Liver (tissue), 9 donors: ENCODE data around the gene LDLRAD1. TPM values are rescaled to one million over a fixed set of nuclear protein-coding genes. Genes with fewer than 3 reads are reported as not detected.

Source experiments
- DNase-seq: peaks from one replicate; pipeline ENCODE4 v3.0.0-alpha.2; 2017; ENCODE audit warnings: low spot score
- H3K27ac ChIP-seq, 2 donors: one replicate each; pipeline ENCODE4 v1.7.0; 2013; ENCODE audit warnings: inconsistent platforms in 2 of 2, low read length in 2 of 2, control low read depth in 1 of 2, low read depth in 1 of 2, mild to moderate bottlenecking in 1 of 2
- H3K27me3 ChIP-seq, 4 donors: one replicate each; pipeline versions ENCODE4 v1.6.1 to v1.7.0; 2013; ENCODE audit warnings: low read length in 3 of 4, inconsistent platforms in 1 of 4, mild to moderate bottlenecking in 1 of 4, moderate library complexity in 1 of 4; ENCODE audit not compliant: control insufficient read depth in 4 of 4, insufficient read depth in 4 of 4
- H3K36me3 ChIP-seq, 4 donors: one replicate each; pipeline versions ENCODE4 v1.6.1 to v1.7.0; 2013; ENCODE audit warnings: low read length in 3 of 4, mild to moderate bottlenecking in 3 of 4, low read depth in 1 of 4, moderate library complexity in 1 of 4; ENCODE audit not compliant: control insufficient read depth in 4 of 4, insufficient read depth in 3 of 4
- H3K4me1 ChIP-seq, 4 donors: one replicate each; pipeline versions ENCODE4 v1.6.1 to v1.7.0; 2013; ENCODE audit warnings: low read length in 3 of 4, mild to moderate bottlenecking in 3 of 4, moderate library complexity in 1 of 4; ENCODE audit not compliant: control insufficient read depth in 4 of 4, insufficient read depth in 4 of 4
- H3K4me3 ChIP-seq, 3 donors: one replicate each; pipeline versions ENCODE4 v1.6.1 to v1.7.0; 2013; ENCODE audit warnings: low read length in 3 of 3, control low read depth in 1 of 3, low read depth in 1 of 3, mild to moderate bottlenecking in 1 of 3
- H3K9ac ChIP-seq, 2 donors: one replicate each; pipeline ENCODE4 v1.7.0; 2013; ENCODE audit warnings: low read length in 2 of 2, mild to moderate bottlenecking in 2 of 2, moderate library complexity in 2 of 2, control low read depth in 1 of 2, low read depth in 1 of 2
- H3K9me3 ChIP-seq, 4 donors: one replicate each; pipeline versions ENCODE4 v1.6.1 to v1.7.0; 2013; ENCODE audit warnings: low read length in 3 of 4; ENCODE audit not compliant: control insufficient read depth in 4 of 4
- EGR1 ChIP-seq, 2 donors: IDR thresholded peaks; 2 replicates each; pipeline ENCODE4 v1.6.1; 2016 to 2018; ENCODE audit warnings: antibody characterized with exemption in 2 of 2, low read depth in 2 of 2
- FOXA1 ChIP-seq: IDR thresholded peaks from 2 replicates; pipeline ENCODE4 v1.6.1; 2016; ENCODE audit warnings: antibody characterized with exemption
- FOXA2 ChIP-seq: IDR thresholded peaks from 2 replicates; pipeline ENCODE4 v1.6.1; 2016; ENCODE audit warnings: antibody characterized with exemption
- GABPA ChIP-seq, 2 donors: IDR thresholded peaks in 1 of 2; conservative IDR thresholded peaks in 1 of 2; 2 replicates each; pipeline ENCODE4 v1.6.1; 2016; ENCODE audit warnings: antibody characterized with exemption in 2 of 2, mild to moderate bottlenecking in 1 of 2, moderate library complexity in 1 of 2
- HNF4A ChIP-seq, 2 donors: conservative IDR thresholded peaks; 2 replicates each; pipeline ENCODE4 v1.6.1; 2016; ENCODE audit warnings: antibody characterized with exemption in 2 of 2, mild to moderate bottlenecking in 2 of 2
- HNF4G ChIP-seq: IDR thresholded peaks from 2 replicates; pipeline ENCODE4 v1.6.1; 2016; ENCODE audit warnings: antibody characterized with exemption
- JUND ChIP-seq, 2 donors: IDR thresholded peaks; 2 replicates each; pipeline ENCODE4 v1.6.1; 2016; ENCODE audit warnings: antibody characterized with exemption in 2 of 2
- MAX ChIP-seq: IDR thresholded peaks from 2 replicates; pipeline ENCODE4 v1.6.1; 2016; ENCODE audit warnings: antibody characterized with exemption
- NR2F2 ChIP-seq: IDR thresholded peaks from 2 replicates; pipeline ENCODE4 v1.6.1; 2016; ENCODE audit warnings: antibody characterized with exemption
- RAD21 ChIP-seq, 2 donors: IDR thresholded peaks; 2 replicates each; pipeline ENCODE4 v1.6.1; 2016; ENCODE audit warnings: antibody characterized with exemption in 2 of 2, mild to moderate bottlenecking in 2 of 2
- REST ChIP-seq: IDR thresholded peaks from 2 replicates; pipeline ENCODE4 v1.6.1; 2016; ENCODE audit warnings: antibody characterized with exemption, mild to moderate bottlenecking
- RXRA ChIP-seq, 2 donors: IDR thresholded peaks; 2 replicates each; pipeline ENCODE4 v1.6.1; 2017 to 2018; ENCODE audit warnings: antibody characterized with exemption in 2 of 2, mild to moderate bottlenecking in 1 of 2
- SP1 ChIP-seq: IDR thresholded peaks from 2 replicates; pipeline ENCODE4 v1.6.1; 2018; ENCODE audit warnings: antibody characterized with exemption, mild to moderate bottlenecking
- TAF1 ChIP-seq: conservative IDR thresholded peaks from 2 replicates; pipeline ENCODE4 v1.6.1; 2016; ENCODE audit warnings: antibody characterized with exemption, mild to moderate bottlenecking
- WGBS: extraction: QIAGEN DNeasy Blood & Tissue Kit; methylation state at CpG from one replicate; pipeline ENCODE4 v1.1.7; 2013; 5-methylcytosine and 5-hydroxymethylcytosine counted together
- polyA plus RNA-seq, 2 donors: library from polyadenylated mRNA; stranded (reverse) in 1 of 2; unstranded in 1 of 2; fragments of 200-250 nt in 1 of 2; fragments of >200 nt in 1 of 2; fragmentation: Nextera tagmentation in 1 of 2; extraction: Ambion mirVana in 1 of 2; gene quantifications; one replicate each; pipeline versions ENCODE4 v1.2.1 to v1.2.3, GENCODE V29; 2013 to 2015
- total RNA-seq, 2 donors: library from RNA; depleted of rRNA; stranded (reverse); fragments of >200 nt; gene quantifications; one replicate each; pipeline ENCODE4 v1.2.3, GENCODE V29; 2014
- TF ChIP-seq, protein P1 (sequence below): IDR thresholded peaks from 2 replicates; pipeline ENCODE4 v1.6.1; 2016; ENCODE audit warnings: antibody characterized with exemption
- TF ChIP-seq, protein P2 (sequence below): IDR thresholded peaks from 2 replicates; pipeline ENCODE4 v1.6.1; 2016; ENCODE audit warnings: antibody characterized with exemption
- TF ChIP-seq, protein P3 (sequence below): fragments of 150-350 bp; IDR thresholded peaks from 2 replicates; pipeline ENCODE4 v1.5.1; 2017; ENCODE audit warnings: improper control_type of control experiment, low read depth, low read length; ENCODE audit not compliant: missing input control
- donor health status: healthy.
- donor health status: healthy.
- donor health status: healthy.
- donor health status: healthy.
- donor health status: healthy.

LDLRAD1 gene
- total and polyA plus RNA-seq, 4 donors: not detected

GRCh38 chr1:54003249-54003646, 14.7 kb downstream of the LDLRAD1 start:
- no peaks in the 10 kb centered on the region for H3K4me1 ChIP-seq
- no peaks in the 10 kb centered on the region for H3K9me3 ChIP-seq
- no peak for TF ChIP-seq RAD21 (IDR thresholded peaks at IDR 0.05)
- TF ChIP-seq SP1: no peak
- no peak for TF ChIP-seq REST
- TF ChIP-seq FOXA2: no peak
- TF ChIP-seq FOXA1: no peak
- TF ChIP-seq, protein P1, sequence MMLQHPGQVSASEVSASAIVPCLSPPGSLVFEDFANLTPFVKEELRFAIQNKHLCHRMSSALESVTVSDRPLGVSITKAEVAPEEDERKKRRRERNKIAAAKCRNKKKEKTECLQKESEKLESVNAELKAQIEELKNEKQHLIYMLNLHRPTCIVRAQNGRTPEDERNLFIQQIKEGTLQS: no peak
- TF ChIP-seq NR2F2: no peak
- no peak for TF ChIP-seq GABPA (IDR thresholded peaks at IDR 0.05 in 1 of 2, conservative IDR thresholded peaks at IDR 0.05 in 1 of 2)
- 94% methylated on average over 12 of the region's 12 CpGs for WGBS
- no peak overlapping the region for H3K9ac ChIP-seq
- H3K36me3 ChIP-seq: no peaks in the 10 kb centered on the region
- no peak overlapping the region for H3K27ac ChIP-seq
- H3K27me3 ChIP-seq: no peaks in the 10 kb centered on the region
- DNase-seq: no peak
- H3K4me3 ChIP-seq: no peak overlapping the region

GRCh38 chr1:54002544-54003248, 15.3 kb downstream of the LDLRAD1 start:
- no peaks in the 10 kb centered on the region for H3K27me3 ChIP-seq
- WGBS: 82% methylated on average over 9 of the region's 9 CpGs
- TF ChIP-seq, protein P2, sequence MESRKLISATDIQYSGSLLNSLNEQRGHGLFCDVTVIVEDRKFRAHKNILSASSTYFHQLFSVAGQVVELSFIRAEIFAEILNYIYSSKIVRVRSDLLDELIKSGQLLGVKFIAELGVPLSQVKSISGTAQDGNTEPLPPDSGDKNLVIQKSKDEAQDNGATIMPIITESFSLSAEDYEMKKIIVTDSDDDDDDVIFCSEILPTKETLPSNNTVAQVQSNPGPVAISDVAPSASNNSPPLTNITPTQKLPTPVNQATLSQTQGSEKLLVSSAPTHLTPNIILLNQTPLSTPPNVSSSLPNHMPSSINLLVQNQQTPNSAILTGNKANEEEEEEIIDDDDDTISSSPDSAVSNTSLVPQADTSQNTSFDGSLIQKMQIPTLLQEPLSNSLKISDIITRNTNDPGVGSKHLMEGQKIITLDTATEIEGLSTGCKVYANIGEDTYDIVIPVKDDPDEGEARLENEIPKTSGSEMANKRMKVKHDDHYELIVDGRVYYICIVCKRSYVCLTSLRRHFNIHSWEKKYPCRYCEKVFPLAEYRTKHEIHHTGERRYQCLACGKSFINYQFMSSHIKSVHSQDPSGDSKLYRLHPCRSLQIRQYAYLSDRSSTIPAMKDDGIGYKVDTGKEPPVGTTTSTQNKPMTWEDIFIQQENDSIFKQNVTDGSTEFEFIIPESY: no peak
- TF ChIP-seq FOXA2: no peak
- TF ChIP-seq GABPA (IDR thresholded peaks at IDR 0.05 in 1 of 2, conservative IDR thresholded peaks at IDR 0.05 in 1 of 2): no peak
- TF ChIP-seq TAF1: no peak
- no peak for TF ChIP-seq NR2F2
- TF ChIP-seq EGR1 (IDR thresholded peaks at IDR 0.05; ENCODE audit: low read depth in 2 of 2): no peak
- TF ChIP-seq FOXA1: no peak
- TF ChIP-seq JUND (IDR thresholded peaks at IDR 0.05): no peak
- TF ChIP-seq SP1: no peak
- TF ChIP-seq RXRA (IDR thresholded peaks at IDR 0.05): no peak
- TF ChIP-seq, protein P3, sequence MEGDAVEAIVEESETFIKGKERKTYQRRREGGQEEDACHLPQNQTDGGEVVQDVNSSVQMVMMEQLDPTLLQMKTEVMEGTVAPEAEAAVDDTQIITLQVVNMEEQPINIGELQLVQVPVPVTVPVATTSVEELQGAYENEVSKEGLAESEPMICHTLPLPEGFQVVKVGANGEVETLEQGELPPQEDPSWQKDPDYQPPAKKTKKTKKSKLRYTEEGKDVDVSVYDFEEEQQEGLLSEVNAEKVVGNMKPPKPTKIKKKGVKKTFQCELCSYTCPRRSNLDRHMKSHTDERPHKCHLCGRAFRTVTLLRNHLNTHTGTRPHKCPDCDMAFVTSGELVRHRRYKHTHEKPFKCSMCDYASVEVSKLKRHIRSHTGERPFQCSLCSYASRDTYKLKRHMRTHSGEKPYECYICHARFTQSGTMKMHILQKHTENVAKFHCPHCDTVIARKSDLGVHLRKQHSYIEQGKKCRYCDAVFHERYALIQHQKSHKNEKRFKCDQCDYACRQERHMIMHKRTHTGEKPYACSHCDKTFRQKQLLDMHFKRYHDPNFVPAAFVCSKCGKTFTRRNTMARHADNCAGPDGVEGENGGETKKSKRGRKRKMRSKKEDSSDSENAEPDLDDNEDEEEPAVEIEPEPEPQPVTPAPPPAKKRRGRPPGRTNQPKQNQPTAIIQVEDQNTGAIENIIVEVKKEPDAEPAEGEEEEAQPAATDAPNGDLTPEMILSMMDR: no peak
- TF ChIP-seq MAX: no peak
- no peak for TF ChIP-seq RAD21 (IDR thresholded peaks at IDR 0.05)
- no peak for TF ChIP-seq HNF4A (conservative IDR thresholded peaks at IDR 0.05)
- no peak for TF ChIP-seq HNF4G
- TF ChIP-seq, protein P1: no peak
- no peak overlapping the region for H3K27ac ChIP-seq
- no peak for DNase-seq
- no peaks in the 10 kb centered on the region for H3K36me3 ChIP-seq
- H3K4me1 ChIP-seq: no peaks in the 10 kb centered on the region
- H3K9me3 ChIP-seq: no peaks in the 10 kb centered on the region
- H3K9ac ChIP-seq: no peak overlapping the region
- H3K4me3 ChIP-seq: no peak overlapping the region
